ENCODE data around the gene PFDN4.

The PFDN4 gene

DNA sequence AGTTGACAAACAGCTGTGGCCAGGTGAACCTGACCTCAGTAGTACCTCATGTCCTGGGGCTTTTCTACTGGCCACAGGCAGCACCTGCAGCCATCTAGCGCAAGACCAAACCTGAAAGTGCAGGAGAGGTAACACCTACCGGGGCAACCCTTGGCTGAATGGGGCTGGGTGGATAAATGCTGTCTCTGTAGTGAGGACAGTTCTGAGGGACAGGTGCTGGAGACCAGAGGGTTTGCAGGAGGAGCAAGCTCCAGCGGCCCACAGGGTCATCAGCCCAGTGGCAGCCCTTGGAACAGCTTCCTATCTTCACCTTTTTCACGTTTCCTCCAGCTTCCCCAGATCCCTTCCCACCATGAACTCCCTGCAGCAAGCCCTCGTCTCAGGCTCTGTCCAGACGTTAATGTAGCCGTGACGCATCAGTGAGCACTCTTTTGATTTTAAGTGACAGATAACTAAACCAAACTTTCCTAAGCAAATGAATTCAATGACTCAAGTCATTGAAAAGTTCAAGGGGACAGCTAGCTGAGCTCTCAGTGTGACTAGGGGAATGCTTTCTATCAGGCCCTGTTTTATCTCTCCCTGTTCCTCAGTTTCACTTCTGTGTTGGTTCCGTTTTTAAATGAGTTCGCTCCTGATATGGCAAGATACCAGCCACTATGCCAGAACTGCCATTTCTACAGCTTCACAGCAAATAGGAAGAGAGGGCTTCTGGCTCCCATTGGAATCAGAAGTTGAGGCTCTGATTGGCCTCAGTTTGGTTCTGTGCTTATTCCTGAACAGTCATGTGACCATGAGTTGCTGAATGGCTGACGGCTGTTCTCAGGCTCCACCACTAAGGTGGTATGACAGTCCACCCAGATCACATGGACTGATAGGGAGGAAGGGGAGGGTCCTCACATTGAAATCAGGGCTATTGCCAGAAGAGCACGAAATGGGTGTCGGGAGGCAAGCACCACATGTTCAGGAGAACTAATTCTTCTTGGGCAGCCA, 12.1 kb upstream of the PFDN4 start:
- 0 out of 2 replicates have a peak, but pooled peaks have one; percentile 2 for TF ChIP-seq CTCF (IDR thresholded peaks at IDR 0.05; ENCODE audit: borderline replicate concordance, insufficient read depth, low read depth, low read length)
- H3K4me3 ChIP-seq (ENCODE audit: low read depth, low read length): no peak overlapping the region

DNA sequence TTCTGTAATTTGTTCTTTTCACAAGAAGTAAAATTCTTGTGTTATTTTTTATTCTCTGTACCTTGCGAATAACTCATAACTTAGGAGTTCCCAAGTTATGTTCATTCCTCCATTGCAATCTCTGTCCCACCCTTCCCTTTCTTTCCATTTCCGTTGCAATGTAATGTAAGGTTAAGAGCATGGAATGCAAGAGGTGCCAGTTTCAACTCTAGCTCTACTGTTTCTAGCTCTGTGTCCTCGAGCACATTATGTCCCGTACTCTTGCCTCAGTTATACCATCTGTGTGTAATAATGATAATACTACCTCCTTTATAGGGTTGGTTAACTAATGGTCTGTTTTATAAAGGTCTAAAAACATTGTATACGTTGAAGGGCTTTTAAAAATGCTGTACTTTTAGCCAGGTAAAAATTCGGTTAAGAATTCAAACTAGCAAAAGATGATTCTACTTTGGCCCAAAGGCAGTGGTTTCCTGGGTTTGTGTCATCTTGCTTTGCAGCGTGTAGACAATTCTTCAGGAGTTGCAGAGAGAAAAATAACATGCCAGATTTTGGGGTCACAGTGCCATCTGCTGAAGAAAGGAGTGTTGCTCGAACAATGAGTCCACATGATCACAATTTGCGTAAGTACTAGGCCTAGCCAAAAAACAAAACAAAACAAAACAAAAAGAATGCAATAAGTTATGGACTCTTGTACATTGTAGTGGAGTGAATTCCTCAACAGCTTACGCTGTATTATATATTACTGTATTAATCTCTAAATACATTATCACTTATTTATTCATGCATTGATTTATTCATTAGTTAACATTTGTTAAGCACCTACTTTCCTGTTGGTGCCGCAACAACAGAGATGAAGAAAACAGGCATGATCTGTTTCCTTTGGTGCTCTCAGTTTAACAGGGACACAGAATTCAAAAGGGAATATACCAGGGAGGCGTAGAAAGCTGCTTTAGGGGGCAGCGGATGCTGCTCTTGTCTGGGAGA, 10.0 kb upstream of the PFDN4 start:
- no peak for TF ChIP-seq CTCF (IDR thresholded peaks at IDR 0.05; ENCODE audit: borderline replicate concordance, insufficient read depth, low read depth, low read length)

GRCh38 chr20:54199283-54199682, 8.6 kb upstream of the PFDN4 start:
- H3K4me3 ChIP-seq (ENCODE audit: low read depth, low read length): no peak overlapping the region
- TF ChIP-seq CTCF (IDR thresholded peaks at IDR 0.05; ENCODE audit: borderline replicate concordance, insufficient read depth, low read depth, low read length): no peak

More for the DNA sequence above, 10.0 kb upstream of the PFDN4 start:
- no peak overlapping the region for H3K4me3 ChIP-seq (ENCODE audit: low read depth, low read length)

GRCh38 chr20:54199721-54200176, 8.1 kb upstream of the PFDN4 start:
- TF ChIP-seq CTCF (IDR thresholded peaks at IDR 0.05; ENCODE audit: borderline replicate concordance, insufficient read depth, low read depth, low read length): peak; percentile 86

DNA sequence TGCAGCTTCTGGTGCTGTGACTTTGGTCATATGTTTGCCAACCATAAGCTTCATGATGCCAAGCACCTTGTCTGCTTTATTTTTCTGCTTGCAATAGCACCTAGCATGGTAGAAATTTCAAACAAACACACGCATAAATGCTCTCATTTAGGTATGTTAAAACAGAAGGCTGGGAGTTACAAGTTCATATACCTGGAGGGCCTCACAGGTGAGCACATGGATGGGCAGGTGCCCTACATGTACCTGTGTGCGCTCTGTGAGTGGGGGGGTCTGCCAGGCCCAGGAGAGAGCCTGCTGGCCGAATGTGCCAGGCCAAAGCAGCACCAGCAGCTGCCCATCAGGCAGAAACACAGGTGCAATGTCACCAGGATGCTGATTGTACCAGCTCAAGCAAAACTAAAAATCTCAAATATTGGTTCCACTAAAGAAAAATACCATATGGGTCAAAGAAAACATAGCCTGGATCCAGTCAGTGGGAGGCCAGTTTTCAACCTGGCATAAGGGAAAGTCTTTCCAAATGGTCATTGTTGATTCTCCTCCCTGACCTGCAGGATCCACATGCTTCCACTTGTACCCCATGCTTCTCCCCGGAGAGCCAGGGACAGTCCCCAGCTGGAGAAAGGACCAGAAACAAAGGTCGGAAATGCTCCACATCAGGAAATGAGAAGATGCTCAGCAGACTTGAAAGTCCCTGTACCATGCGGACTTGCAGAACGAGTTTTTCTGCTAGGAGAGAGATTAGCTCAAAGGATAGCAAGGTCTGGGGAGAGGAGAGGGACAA, 7.2 kb upstream of the PFDN4 start:
- no peak for TF ChIP-seq CTCF (IDR thresholded peaks at IDR 0.05; ENCODE audit: borderline replicate concordance, insufficient read depth, low read depth, low read length)
- no peak overlapping the region for H3K4me3 ChIP-seq (ENCODE audit: low read depth, low read length)

More at GRCh38 chr20:54199721-54200176, 8.1 kb upstream of the PFDN4 start:
- H3K4me3 ChIP-seq (ENCODE audit: low read depth, low read length): no peak overlapping the region

GRCh38 chr20:54201268-54201846, 6.5 kb upstream of the PFDN4 start:
- H3K4me3 ChIP-seq (ENCODE audit: low read depth, low read length): no peak overlapping the region
- no peak for TF ChIP-seq CTCF (IDR thresholded peaks at IDR 0.05; ENCODE audit: borderline replicate concordance, insufficient read depth, low read depth, low read length)

All from GM12875 (cell line).